HG02885 (cell line): ENCODE results near the gene ABCB9.

Experiments used
- ATAC-seq: cut with Tn5 transposase; IDR thresholded peaks from one replicate; pipeline ENCODE4 v1.9.1; 2021; ENCODE audit warnings: mild to moderate bottlenecking; ENCODE audit not compliant: unreplicated experiment, poor library complexity

The ABCB9 gene

DNA sequence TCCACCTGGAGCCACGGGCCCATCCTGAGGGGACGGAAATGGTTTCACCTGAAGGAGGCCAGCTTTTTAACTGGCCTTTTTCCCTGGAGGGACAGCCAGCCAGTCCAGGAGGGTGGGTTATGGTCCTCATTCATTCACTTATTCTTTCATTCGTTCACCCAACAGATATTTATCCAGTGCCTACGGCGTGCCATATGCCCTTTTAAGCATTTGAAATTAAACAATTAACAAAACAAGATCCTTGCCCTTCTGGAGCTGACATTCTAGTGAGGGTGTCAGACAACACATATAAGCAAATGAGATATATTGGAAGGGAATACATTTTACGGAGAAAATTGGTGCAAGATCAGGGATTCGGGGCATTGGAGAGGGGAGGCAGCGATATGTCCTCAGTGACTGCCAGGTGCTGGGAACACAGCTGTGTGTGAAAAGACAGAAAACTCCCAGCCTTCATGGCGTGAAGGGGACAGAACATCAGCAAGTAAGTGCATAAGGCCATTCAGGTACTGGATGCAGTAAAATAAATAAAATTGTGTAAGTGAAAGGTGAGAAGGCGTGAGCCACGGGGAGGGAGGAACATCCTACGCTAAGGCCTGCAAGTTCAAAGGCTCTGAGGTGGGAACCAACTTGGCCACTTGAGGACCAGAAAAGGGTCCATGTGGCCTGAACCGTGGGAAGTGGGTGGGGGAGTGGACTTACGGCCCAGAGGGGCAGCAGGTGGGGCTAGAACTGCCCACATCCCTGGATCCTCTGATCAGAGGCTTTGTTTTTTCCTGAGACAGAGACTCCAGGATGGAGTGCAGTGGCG, 684 bp upstream of the ABCB9 start:
- ATAC-seq: no peak

DNA sequence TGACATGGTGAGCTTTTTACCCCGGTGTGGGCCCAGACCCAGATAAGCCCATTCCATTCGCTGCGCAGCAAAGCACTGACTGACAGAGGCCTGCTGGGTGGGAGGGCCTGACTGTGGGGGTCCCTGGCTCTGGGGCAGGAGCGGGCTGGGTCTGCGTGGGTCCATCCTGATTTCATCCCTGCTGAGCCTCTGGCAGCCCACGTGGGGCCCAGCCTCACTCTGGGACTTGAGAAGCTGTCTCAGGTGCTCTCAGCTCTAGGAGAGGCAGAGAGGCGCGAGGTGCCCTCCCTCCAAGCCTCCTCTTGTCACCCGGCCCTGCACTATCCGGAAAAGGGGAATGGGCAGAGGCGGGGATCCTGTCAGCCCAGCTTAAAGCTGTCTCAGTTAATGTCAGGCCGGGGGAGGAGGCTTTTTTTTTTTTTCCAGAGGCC, 927 bp downstream of the ABCB9 start:
- ATAC-seq: no peak

- no peak for ATAC-seq
Measured at GRCh38 chr12:122964439-122965257, 1.6 kb downstream of the ABCB9 start.

DNA sequence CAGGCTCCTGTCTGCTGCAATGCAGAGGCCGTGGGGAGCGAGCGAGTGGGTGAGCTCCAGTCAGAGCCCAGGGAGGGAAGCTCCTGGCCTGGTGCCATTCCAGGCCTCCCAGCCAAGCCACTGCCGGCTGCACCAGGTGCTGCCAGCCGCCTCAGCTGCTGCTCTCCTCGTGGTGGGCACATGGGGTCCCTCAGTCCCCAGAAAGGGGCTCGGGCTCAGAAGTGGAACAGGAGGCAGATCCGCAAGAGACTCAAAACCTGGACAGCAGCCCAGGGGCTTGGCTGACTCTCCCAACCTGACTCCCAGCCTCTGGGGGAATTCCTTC, 2.4 kb downstream of the ABCB9 start:
- no peak for ATAC-seq

- ATAC-seq: no peak
Measured at GRCh38 chr12:122961531-122962329, 4.5 kb downstream of the ABCB9 start.

- no peak for ATAC-seq
Measured at GRCh38 chr12:122960193-122960569, 6.1 kb downstream of the ABCB9 start.

GRCh38 chr12:122959566-122960192, 6.6 kb downstream of the ABCB9 start:
- ATAC-seq: no peak

DNA sequence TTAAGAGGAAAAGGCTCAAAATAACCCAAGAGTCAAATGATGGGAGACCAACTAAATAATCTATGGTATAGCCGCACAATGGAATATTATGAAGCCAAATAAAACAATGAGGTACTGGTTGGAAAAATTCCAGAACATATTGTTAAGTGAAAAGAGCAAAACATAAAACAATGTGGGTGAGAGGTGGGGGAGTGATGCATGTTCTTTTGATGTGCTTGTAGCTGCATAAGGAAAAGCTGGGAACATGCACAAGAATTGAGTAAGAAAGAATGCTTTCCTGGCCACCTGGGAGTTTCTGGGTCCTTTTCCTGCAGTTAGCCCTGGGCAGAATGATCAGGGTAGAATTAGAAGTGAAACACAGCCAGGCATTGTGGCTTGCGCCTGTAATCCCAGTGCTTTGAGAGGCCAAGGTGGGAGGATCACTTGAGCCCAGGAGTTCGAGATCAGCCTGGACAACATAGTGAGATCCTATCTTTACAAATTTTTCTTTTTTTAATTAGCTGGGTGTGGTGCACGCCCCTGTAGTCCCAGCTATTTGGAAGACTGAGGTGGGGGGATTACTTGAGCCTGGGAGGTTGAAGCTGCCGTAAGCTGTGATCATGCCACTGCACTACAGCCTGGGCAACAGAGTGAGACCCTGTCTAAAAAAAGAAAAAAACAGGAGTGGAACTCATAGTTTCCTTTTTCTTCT, 7.9 kb downstream of the ABCB9 start:
- no peak for ATAC-seq

DNA sequence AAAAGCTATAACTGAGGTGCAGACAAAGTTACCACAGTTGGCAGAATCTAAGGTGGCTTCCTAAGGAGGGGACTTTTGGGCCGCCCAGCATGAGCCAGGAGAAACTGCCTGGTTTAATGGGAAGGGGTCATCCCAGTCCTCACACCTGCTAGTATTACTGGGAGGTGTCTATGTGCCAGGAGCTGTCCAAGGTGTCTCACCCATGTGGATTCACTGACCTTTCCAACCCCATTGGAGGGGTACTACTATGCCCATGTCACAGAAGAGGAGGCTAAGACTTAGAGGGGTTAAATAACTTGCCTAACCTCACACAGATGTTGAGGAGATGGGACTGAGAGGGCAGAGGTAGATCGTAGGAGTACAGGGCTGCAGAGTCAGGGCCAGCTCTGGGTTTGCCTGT, 10.2 kb downstream of the ABCB9 start:
- ATAC-seq: no peak

- ATAC-seq: no peak
Measured at GRCh38 chr12:122955156-122955555, 11.1 kb downstream of the ABCB9 start.

DNA sequence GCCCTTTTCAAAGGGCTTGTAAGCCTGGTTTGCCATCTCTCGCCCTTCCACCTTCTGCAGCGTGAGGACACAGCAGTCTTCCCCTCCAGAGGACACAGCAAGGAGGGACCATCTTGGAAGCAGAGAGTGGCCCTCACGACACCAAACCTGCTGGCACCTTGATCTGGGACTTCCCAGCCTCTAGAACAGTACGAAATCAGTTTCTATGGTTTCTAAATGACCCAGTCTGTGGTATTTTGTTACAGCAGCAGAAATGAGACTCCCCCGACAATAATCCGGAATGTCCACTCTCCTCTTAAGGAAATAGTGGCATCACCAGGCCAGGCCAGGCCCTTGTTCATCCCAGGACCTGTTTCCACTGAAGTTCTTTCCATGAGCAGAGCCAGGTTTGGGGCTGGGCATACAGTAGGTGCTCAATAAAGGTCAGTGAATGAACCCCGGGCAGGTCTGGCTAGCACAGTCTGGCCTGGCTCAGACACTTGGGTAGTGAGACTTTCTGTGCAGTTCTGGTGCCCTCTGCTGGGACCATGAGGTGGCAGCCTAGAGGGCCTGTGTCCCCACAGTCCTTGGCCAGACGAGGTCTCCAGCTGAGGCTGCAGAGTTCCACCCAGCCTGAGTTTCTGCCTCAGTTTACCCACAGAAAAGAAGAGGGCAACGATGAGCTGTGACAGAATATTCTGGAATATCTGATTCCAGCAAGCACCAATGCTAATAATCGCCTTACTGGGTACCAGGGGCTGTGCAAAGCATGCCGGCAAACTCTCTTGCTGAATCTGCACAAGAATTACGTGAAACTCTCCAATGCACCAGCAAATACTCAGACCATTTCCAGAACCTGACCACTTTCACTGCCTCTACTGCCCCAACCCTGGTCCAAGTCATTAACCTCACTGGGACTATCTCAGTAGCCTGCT, 14.0 kb downstream of the ABCB9 start:
- ATAC-seq: peak; percentile 73

DNA sequence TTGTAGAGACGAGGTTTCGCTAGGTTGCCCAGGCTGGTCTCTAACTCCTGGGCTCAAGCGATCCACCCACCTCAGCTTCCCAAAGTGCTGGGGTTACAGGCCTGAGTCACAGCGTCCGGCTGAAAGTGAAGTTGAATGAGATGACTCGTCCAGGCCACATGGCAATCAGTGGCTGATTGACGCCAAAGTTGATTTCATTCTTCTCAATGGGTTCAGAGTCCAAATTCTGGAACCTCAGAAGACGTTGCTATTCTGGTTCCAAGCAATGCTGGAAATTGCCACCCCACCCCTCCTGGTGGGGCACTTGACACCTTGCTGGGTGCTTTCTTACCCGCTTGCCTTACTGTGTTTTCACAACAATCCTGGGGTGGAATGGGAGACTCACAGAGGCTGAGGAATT, 14.9 kb downstream of the ABCB9 start:
- no peak for ATAC-seq

GRCh38 chr12:122949816-122950675, 16.2 kb downstream of the ABCB9 start:
- ATAC-seq: no peak

- no peak for ATAC-seq
Measured at GRCh38 chr12:122949405-122949804, 16.9 kb downstream of the ABCB9 start.

GRCh38 chr12:122948605-122949004, 17.7 kb downstream of the ABCB9 start:
- ATAC-seq: no peak

- no peak for ATAC-seq
Measured at GRCh38 chr12:122947352-122947792, 18.9 kb downstream of the ABCB9 start.

DNA sequence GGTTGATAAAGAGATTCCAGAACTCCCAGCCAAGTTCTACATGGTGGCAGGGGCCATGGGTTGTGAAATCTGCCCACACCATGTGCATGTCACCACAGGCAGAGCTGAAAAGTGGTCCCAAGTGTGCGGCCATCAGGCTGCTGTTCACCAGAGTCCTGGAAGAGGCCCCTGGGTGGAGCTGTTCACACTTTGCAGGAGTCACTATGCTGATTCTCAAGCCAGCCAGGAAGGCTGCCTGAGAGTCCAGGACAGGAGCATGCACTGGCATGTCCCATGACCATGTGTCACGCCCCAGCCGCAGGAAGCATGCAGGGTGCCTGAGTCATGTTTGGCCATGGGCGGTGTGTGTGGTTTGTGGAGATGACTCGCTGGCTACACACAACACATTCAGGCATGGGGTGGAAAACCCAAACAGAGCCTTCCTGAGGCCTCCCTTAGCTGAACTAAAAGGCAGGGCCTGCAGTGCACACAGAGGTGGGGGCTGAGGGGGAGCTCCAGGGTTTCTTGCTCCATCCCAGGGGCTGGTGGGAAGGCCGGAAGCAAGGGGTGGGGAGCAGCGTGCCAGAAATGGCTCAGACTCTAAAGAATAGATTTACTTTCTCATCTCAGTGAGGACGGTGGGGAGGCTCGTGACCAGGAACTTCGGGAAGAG, 19.4 kb downstream of the ABCB9 start:
- ATAC-seq: peak; percentile 74
